ENCODE data around the gene NFIA. TPM values are rescaled to one million over a fixed set of nuclear protein-coding genes. Genes with fewer than 3 reads are reported as not detected.
A peak's percentile ranks its signal among the peaks of the same experiment; 100 is the strongest.

The NFIA gene
- total RNA-seq, 1 donor from 2014 or later = 49.4 TPM

GRCh38 chr1:61081144-61081685 lies 1.1 kb upstream of the NFIA start:
- Mint-ChIP-seq H3K4me1 (ENCODE audit: unreplicated experiment) (peaks cover 50% of the 10 kb centered on the region), H3K9me3 (no peaks in the 10 kb centered on the region), H3K27ac (peak overlapping the region; percentile 77), H3K36me3 (no peaks in the 10 kb centered on the region), H3K27me3 (peaks cover 30% of the 10 kb centered on the region), H3K4me3 (peak overlapping the region; percentile 88)
- TF ChIP-seq CTCF (conservative IDR thresholded peaks at IDR 0.05) = no peak
- no peak for DNase-seq (ENCODE audit: extremely low spot score, unreplicated experiment)

- Mint-ChIP-seq H3K27me3 (peaks cover 35% of the 10 kb centered on the region), H3K9me3 (no peaks in the 10 kb centered on the region), H3K36me3 (no peaks in the 10 kb centered on the region), H3K27ac (peak overlapping the region; percentile 77), H3K4me1 (ENCODE audit: unreplicated experiment) (peaks cover 46% of the 10 kb centered on the region), H3K4me3 (peak overlapping the region; percentile 88)
- TF ChIP-seq CTCF (conservative IDR thresholded peaks at IDR 0.05) = no peak
- DNase-seq (ENCODE audit: extremely low spot score, unreplicated experiment) = no peak
These were observed 563 bp upstream of the NFIA start for GRCh38 chr1:61081686-61082310.

- H3K9me3 Mint-ChIP-seq = no peaks in the 10 kb centered on the region
- H3K27me3 Mint-ChIP-seq = peaks cover 47% of the 10 kb centered on the region
- peak overlapping the region; percentile 97 for H3K4me3 Mint-ChIP-seq
- H3K4me1 Mint-ChIP-seq (ENCODE audit: unreplicated experiment) = peaks cover 47% of the 10 kb centered on the region
- no peak for DNase-seq (ENCODE audit: extremely low spot score, unreplicated experiment)
- no peak for TF ChIP-seq CTCF (conservative IDR thresholded peaks at IDR 0.05)
- H3K27ac Mint-ChIP-seq = peak overlapping the region; percentile 91
- H3K36me3 Mint-ChIP-seq = peaks cover 6% of the 10 kb centered on the region
These were observed 849 bp downstream of the NFIA start for GRCh38 chr1:61083013-61083806.

- peaks cover 12% of the 10 kb centered on the region for H3K36me3 Mint-ChIP-seq
- no peak for DNase-seq (ENCODE audit: extremely low spot score, unreplicated experiment)
- H3K27me3 Mint-ChIP-seq = peaks cover 54% of the 10 kb centered on the region
- TF ChIP-seq CTCF (conservative IDR thresholded peaks at IDR 0.05) = no peak
- no peaks in the 10 kb centered on the region for H3K9me3 Mint-ChIP-seq
- peak overlapping the region; percentile 97 for H3K4me3 Mint-ChIP-seq
- peaks cover 40% of the 10 kb centered on the region for H3K4me1 Mint-ChIP-seq (ENCODE audit: unreplicated experiment)
- peak overlapping the region; percentile 91 for H3K27ac Mint-ChIP-seq
These were observed 1.6 kb downstream of the NFIA start for GRCh38 chr1:61083807-61084440.

GRCh38 chr1:61084491-61085031 lies 2.2 kb downstream of the NFIA start:
- Mint-ChIP-seq H3K27ac (peak overlapping the region; percentile 91), H3K4me1 (ENCODE audit: unreplicated experiment) (peaks cover 34% of the 10 kb centered on the region), H3K9me3 (no peaks in the 10 kb centered on the region), H3K4me3 (peak overlapping the region; percentile 97), H3K36me3 (peaks cover 18% of the 10 kb centered on the region), H3K27me3 (peaks cover 59% of the 10 kb centered on the region)
- DNase-seq (ENCODE audit: extremely low spot score, unreplicated experiment) = no peak
- TF ChIP-seq CTCF (conservative IDR thresholded peaks at IDR 0.05) = no peak

All from type B pancreatic cell (in vitro differentiated cells).